ENCODE results near the gene PRKAR1B.
"Not testable (repeated sequence)": the region's sequence is repeated elsewhere in the genome, so short reads cannot be mapped to it uniquely, and the experiment has no call there.

The PRKAR1B gene

GRCh38 chr7:636396-636795 is 90.7 kb downstream of the PRKAR1B start:
- Mint-ChIP-seq H3K27ac (no peak overlapping the region), H3K4me3 (no peak overlapping the region), H3K36me3 (ENCODE audit: low read depth) (peaks cover 8% of the 10 kb centered on the region), H3K27me3 (ENCODE audit: low read depth, poor library complexity) (peaks cover 3% of the 10 kb centered on the region), H3K4me1 (no peaks in the 10 kb centered on the region), H3K9me3 (peaks cover 6% of the 10 kb centered on the region)
- DNase-seq = no peak
- TF ChIP-seq CTCF (IDR thresholded peaks at IDR 0.05) = no peak

- H3K4me1 Mint-ChIP-seq; H3K9me3 Mint-ChIP-seq; H3K36me3 Mint-ChIP-seq (ENCODE audit: low read depth); H3K27ac Mint-ChIP-seq; H3K27me3 Mint-ChIP-seq (ENCODE audit: low read depth, poor library complexity); DNase-seq; H3K4me3 Mint-ChIP-seq: not testable (repeated sequence)
Measured at GRCh38 chr7:635687-636382, 91.2 kb downstream of the PRKAR1B start.

GRCh38 chr7:635227-635626 is 91.9 kb downstream of the PRKAR1B start:
- Mint-ChIP-seq H3K36me3 (ENCODE audit: low read depth) (no peaks in the 10 kb centered on the region), H3K4me1 (no peaks in the 10 kb centered on the region), H3K9me3 (no peaks in the 10 kb centered on the region), H3K27ac (no peak overlapping the region), H3K27me3 (ENCODE audit: low read depth, poor library complexity) (peaks cover 3% of the 10 kb centered on the region), H3K4me3 (no peak overlapping the region)
- DNase-seq = no peak
- no peak for TF ChIP-seq CTCF (IDR thresholded peaks at IDR 0.05)

- TF ChIP-seq CTCF (IDR thresholded peaks at IDR 0.05) = no peak
- DNase-seq = no peak
- Mint-ChIP-seq H3K9me3 (no peaks in the 10 kb centered on the region), H3K36me3 (ENCODE audit: low read depth) (no peaks in the 10 kb centered on the region), H3K27me3 (ENCODE audit: low read depth, poor library complexity) (peaks cover 2% of the 10 kb centered on the region), H3K4me3 (no peak overlapping the region), H3K27ac (no peak overlapping the region), H3K4me1 (no peaks in the 10 kb centered on the region)
Measured at GRCh38 chr7:633381-634018, 93.6 kb downstream of the PRKAR1B start.

- TF ChIP-seq CTCF (IDR thresholded peaks at IDR 0.05) = no peak
- H3K27me3 Mint-ChIP-seq (ENCODE audit: low read depth, poor library complexity) = no peaks in the 10 kb centered on the region
Measured at GRCh38 chr7:632831-633210, 94.3 kb downstream of the PRKAR1B start.

GRCh38 chr7:631964-632830 is 94.9 kb downstream of the PRKAR1B start:
- peaks cover 5% of the 10 kb centered on the region for H3K9me3 Mint-ChIP-seq
- no peak overlapping the region for H3K4me3 Mint-ChIP-seq
- no peak overlapping the region for H3K27ac Mint-ChIP-seq
- TF ChIP-seq CTCF (IDR thresholded peaks at IDR 0.05) = no peak
- no peaks in the 10 kb centered on the region for H3K4me1 Mint-ChIP-seq
- no peaks in the 10 kb centered on the region for H3K27me3 Mint-ChIP-seq (ENCODE audit: low read depth, poor library complexity)
- no peak for DNase-seq
- no peaks in the 10 kb centered on the region for H3K36me3 Mint-ChIP-seq (ENCODE audit: low read depth)

More at GRCh38 chr7:632831-633210, 94.3 kb downstream of the PRKAR1B start:
- peak overlapping the region; percentile 9 for H3K27ac Mint-ChIP-seq
- no peaks in the 10 kb centered on the region for H3K4me1 Mint-ChIP-seq
- H3K36me3 Mint-ChIP-seq (ENCODE audit: low read depth) = no peaks in the 10 kb centered on the region
- peaks cover 3% of the 10 kb centered on the region for H3K9me3 Mint-ChIP-seq
- no peak overlapping the region for H3K4me3 Mint-ChIP-seq
- no peak for DNase-seq
